Loucy (cell line): ENCODE data around the gene SMC6.

Experiments used
- EZH2phosphoT487 ChIP-seq: fragments of 200-600 bp; IDR thresholded peaks from 2 replicates; pipeline ENCODE4 v1.6.1; 2018; ENCODE audit warnings: antibody characterized with exemption, mild to moderate bottlenecking, moderate library complexity, borderline replicate concordance
- TF ChIP-seq, protein P1 (sequence below): fragments of 200-600 bp; sonication (generic); conservative IDR thresholded peaks from 2 replicates; pipeline ENCODE4 v1.5.1; 2014; ENCODE audit warnings: mild to moderate bottlenecking, antibody characterized with exemption, low read length

DNA sequence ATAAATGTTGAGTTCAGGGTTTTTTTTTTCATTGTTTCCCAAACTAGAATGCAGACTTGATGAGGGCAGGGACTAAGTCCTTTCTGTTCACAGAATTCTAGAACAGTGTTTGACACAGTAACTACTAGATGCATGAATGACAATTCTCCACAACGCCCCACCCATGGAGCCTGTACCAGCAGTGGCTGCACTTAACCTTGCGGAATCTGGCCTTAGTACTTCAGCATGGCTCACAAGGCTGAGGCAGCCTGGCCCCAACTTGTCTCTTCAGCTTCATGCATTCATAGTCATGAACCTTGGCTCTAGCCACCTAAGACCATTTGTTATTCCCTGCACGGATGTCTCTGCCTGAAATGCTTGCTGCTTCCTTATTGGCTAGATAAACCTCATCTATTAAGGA is 33.1 kb upstream of the SMC6 start:
- TF ChIP-seq, protein P1, sequence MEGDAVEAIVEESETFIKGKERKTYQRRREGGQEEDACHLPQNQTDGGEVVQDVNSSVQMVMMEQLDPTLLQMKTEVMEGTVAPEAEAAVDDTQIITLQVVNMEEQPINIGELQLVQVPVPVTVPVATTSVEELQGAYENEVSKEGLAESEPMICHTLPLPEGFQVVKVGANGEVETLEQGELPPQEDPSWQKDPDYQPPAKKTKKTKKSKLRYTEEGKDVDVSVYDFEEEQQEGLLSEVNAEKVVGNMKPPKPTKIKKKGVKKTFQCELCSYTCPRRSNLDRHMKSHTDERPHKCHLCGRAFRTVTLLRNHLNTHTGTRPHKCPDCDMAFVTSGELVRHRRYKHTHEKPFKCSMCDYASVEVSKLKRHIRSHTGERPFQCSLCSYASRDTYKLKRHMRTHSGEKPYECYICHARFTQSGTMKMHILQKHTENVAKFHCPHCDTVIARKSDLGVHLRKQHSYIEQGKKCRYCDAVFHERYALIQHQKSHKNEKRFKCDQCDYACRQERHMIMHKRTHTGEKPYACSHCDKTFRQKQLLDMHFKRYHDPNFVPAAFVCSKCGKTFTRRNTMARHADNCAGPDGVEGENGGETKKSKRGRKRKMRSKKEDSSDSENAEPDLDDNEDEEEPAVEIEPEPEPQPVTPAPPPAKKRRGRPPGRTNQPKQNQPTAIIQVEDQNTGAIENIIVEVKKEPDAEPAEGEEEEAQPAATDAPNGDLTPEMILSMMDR = no peak
- TF ChIP-seq EZH2phosphoT487 = no peak
